ENCODE data around the gene TNFRSF13B. TPM values are rescaled to one million over a fixed set of nuclear protein-coding genes. Genes with fewer than 3 reads are reported as not detected.

The TNFRSF13B gene
- total RNA-seq, 1 experiment from 2014 or later: not detected

- Histone ChIP-seq H3K4me2 (no peak overlapping the region), H3K27ac (no peak overlapping the region), H3K9me3 (ENCODE audit: insufficient read depth, low read depth) (no peaks in the 10 kb centered on the region), H2AFZ (no peak overlapping the region), H3K27me3 (ENCODE audit: insufficient read depth, low read depth) (no peaks in the 10 kb centered on the region), H3K79me2 (ENCODE audit: low read depth) (no peaks in the 10 kb centered on the region), H3K4me3 (no peak overlapping the region), H3K4me1 (replicated peaks; ENCODE audit: insufficient read depth) (peaks cover 21% of the 10 kb centered on the region), H3F3A (ENCODE audit: insufficient read depth, low read depth) (peaks cover 21% of the 10 kb centered on the region), H3K9me2 (ENCODE audit: insufficient read depth) (no peaks in the 10 kb centered on the region; the same call in 1 of the 2 replicates), H4K20me1 (ENCODE audit: insufficient read depth) (no peaks in the 10 kb centered on the region), H3K36me3 (ENCODE audit: low read depth) (no peaks in the 10 kb centered on the region)
- intact Hi-C loops (cut with micrococcal nuclease; ENCODE audit: unreplicated experiment): no loop called here
- ChIA-PET POLR2A (ENCODE audit: unreplicated experiment) (no interaction called here), CTCF (no interaction called here)
- BruUV-seq (replicated peaks): no TSS peak
- no peak for DNase-seq
- TF ChIP-seq EZH2 (IDR thresholded peaks at IDR 0.05; ENCODE audit: low read depth): no peak
- no peak for TF ChIP-seq CTCF (conservative IDR thresholded peaks at IDR 0.05)
Measured at GRCh38 chr17:16910341-16910740, 61.6 kb downstream of the TNFRSF13B start.

- H3K4me2 ChIP-seq: no peak overlapping the region
- H3K36me3 ChIP-seq (ENCODE audit: low read depth): no peaks in the 10 kb centered on the region
- no peaks in the 10 kb centered on the region for H3K9me3 ChIP-seq (ENCODE audit: insufficient read depth, low read depth)
- no peaks in the 10 kb centered on the region for H3K79me2 ChIP-seq (ENCODE audit: low read depth)
- peaks cover 24% of the 10 kb centered on the region for H3K4me1 ChIP-seq (replicated peaks; ENCODE audit: insufficient read depth)
- H2AFZ ChIP-seq: no peak overlapping the region
- no TSS peak for BruUV-seq (replicated peaks)
- DNase-seq: no peak
- H3K4me3 ChIP-seq: no peak overlapping the region
- no peak overlapping the region for H3K27ac ChIP-seq
- TF ChIP-seq CTCF (conservative IDR thresholded peaks at IDR 0.05): no peak
- no peak for TF ChIP-seq EZH2 (IDR thresholded peaks at IDR 0.05; ENCODE audit: low read depth)
- no peaks in the 10 kb centered on the region; the same call in 1 of the 2 replicates for H3K9me2 ChIP-seq (ENCODE audit: insufficient read depth)
- CTCF ChIA-PET: no interaction called here
- intact Hi-C loops (cut with micrococcal nuclease; ENCODE audit: unreplicated experiment): no loop called here
- no peaks in the 10 kb centered on the region for H4K20me1 ChIP-seq (ENCODE audit: insufficient read depth)
- POLR2A ChIA-PET (ENCODE audit: unreplicated experiment): no interaction called here
- H3F3A ChIP-seq (ENCODE audit: insufficient read depth, low read depth): peaks cover 23% of the 10 kb centered on the region
- no peaks in the 10 kb centered on the region for H3K27me3 ChIP-seq (ENCODE audit: insufficient read depth, low read depth)
Measured at GRCh38 chr17:16909472-16910246, 62.3 kb downstream of the TNFRSF13B start.

- intact Hi-C loops (cut with micrococcal nuclease; ENCODE audit: unreplicated experiment): no loop called here
- Histone ChIP-seq H3K36me3 (ENCODE audit: low read depth) (no peaks in the 10 kb centered on the region), H4K20me1 (ENCODE audit: insufficient read depth) (no peaks in the 10 kb centered on the region), H2AFZ (no peak overlapping the region), H3K4me3 (no peak overlapping the region), H3K9me2 (ENCODE audit: insufficient read depth) (no peaks in the 10 kb centered on the region), H3K4me2 (no peak overlapping the region), H3K79me2 (ENCODE audit: low read depth) (no peaks in the 10 kb centered on the region), H3K9me3 (ENCODE audit: insufficient read depth, low read depth) (0 out of 2 replicates have a peak, but pooled peaks cover under 1% of the 10 kb centered on the region), H3K27me3 (ENCODE audit: insufficient read depth, low read depth) (no peaks in the 10 kb centered on the region), H3K27ac (no peak overlapping the region), H3K4me1 (replicated peaks; ENCODE audit: insufficient read depth) (peaks cover 24% of the 10 kb centered on the region), H3F3A (ENCODE audit: insufficient read depth, low read depth) (peaks cover 29% of the 10 kb centered on the region)
- no TSS peak for BruUV-seq (replicated peaks)
- no peak for DNase-seq
- ChIA-PET POLR2A (ENCODE audit: unreplicated experiment) (no interaction called here), CTCF (interaction anchor here (0.5 kb wide), 1 partner anchor 84 kb away, joined by 5 read pairs; no protein-coding TSS in a partner anchor)
- TF ChIP-seq EZH2 (IDR thresholded peaks at IDR 0.05; ENCODE audit: low read depth) (no peak), CTCF (conservative IDR thresholded peaks at IDR 0.05) (no peak)
Measured at GRCh38 chr17:16908273-16908672, 63.6 kb downstream of the TNFRSF13B start.
